HG03342 (cell line): ENCODE data around the gene RSBN1L.
"Not testable (repeated sequence)": the region's sequence is repeated elsewhere in the genome, so short reads cannot be mapped to it uniquely, and the experiment has no call there.

ENCODE experiments used
- ATAC-seq: cut with Tn5 transposase; IDR thresholded peaks from one replicate; pipeline ENCODE4 v1.9.1; 2021; ENCODE audit warnings: mild to moderate bottlenecking, moderate library complexity; ENCODE audit not compliant: unreplicated experiment

Gene RSBN1L

GRCh38 chr7:77765481-77765880, 69.2 kb downstream of the RSBN1L start:
- no peak for ATAC-seq

DNA sequence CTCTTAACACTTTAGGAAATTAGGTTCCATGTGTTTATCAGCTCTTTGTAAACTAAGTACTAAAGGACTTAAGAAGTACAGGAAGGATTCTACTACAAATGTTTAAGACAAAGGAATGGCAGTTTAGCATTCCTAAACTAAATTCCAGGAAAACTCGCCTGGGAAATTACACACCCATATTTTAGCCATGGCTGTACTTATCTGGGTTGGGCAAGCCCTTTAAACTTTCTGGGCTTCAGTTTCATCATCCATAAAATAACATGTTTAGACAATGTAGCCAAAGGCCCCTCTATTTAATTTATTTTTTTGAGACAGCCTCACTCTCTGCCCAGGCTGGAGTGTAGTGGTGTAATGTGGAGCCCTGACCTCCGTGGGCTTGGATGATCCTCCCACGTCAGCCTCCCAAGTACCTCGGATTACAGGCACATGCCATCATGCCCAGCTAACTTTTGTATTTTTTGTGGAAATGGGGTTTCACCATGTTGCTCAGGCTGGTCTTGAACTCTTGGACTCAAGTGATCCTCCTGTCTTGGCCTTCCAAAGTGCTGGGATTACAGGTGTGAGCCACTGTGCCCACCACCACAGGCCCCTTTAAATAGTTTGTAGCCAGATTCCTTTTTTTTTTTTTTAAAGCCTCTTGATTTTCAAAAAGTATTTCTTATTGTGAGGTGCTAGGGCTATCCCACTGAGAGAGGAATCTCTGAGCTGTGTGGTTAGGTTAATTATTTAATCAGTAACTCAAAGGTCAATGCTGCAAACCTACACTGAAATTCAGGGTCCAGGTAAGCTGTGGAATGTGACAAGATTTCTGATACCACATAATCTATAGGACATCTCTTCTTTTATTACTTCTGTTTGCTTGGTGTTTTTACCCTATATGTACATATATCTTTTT, 69.9 kb downstream of the RSBN1L start:
- no peak for ATAC-seq

DNA sequence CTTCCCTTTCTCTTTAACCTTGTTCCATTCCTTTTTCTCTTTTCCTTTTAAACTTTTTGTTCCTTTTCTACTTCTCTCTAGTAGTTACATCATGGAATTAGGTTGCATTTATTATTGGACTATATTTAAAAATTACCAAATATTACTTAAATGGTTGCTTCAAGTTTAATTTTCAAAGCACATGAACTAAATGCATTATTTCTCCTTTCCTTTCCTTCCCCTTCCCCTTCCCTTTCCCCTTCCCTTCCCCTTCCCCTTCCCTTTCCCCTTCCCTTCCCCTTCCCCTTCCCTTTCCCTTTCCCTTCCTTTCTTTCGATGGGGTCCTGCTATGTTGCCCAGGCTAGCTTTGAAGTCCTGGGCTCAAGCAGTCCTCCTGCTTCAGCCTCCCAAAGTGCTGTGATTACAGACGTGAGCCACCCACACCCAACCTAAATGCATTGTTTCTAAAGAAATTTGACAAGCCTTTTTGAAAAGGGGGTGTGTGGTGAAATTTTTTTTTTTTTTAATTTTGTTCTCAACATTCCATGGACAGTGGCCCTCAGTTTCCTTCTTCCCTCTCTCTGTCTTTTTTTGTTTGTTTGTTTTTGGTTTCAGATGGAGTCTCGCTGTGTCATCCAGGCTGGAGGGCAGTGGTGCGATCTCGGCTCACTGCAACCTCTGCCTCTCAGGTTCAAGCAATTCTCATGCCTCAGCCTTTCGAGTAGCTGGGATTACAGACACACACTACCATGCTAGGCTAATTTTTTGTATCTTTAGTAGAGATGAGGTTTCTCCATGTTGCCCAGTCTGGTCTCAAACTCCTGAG, 70.7 kb downstream of the RSBN1L start:
- ATAC-seq = no peak

- no peak for ATAC-seq
These were observed 74.1 kb downstream of the RSBN1L start for GRCh38 chr7:77770316-77770715.

DNA sequence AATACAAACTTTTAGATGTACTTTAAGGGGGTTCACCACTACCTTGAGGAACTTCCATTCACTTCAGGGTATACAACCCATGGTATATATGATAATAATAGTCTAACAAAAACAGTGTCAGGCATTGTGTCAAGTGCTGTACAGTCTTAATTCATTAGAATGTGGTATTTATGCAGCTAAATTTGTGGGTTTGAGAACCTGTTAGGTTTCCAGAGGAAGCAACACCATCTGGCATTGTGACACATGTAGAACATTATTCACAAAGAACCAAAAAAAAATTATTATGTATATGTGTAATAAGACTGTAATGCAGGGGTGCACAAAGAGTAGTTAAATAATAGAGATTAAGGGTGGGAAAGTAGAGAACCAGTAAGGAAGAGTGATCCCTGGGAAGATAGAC, 75.6 kb downstream of the RSBN1L start:
- ATAC-seq = no peak

DNA sequence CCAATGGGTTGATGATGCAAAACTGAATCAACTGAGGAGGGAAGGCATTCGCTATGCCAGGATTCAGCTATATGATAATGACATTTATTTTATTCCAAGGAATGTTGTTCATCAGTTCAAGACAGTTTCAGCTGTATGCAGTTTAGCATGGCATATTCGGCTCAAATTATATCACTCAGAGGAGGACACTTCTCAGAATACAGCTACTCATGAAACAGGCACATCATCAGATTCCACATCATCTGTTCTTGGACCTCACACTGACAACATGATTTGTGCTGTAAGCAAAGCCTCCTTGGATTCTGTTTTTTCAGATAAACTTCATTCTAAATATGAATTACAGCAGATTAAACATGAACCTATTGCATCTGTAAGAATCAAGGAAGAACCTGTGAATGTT, 82.3 kb downstream of the RSBN1L start:
- no peak for ATAC-seq

DNA sequence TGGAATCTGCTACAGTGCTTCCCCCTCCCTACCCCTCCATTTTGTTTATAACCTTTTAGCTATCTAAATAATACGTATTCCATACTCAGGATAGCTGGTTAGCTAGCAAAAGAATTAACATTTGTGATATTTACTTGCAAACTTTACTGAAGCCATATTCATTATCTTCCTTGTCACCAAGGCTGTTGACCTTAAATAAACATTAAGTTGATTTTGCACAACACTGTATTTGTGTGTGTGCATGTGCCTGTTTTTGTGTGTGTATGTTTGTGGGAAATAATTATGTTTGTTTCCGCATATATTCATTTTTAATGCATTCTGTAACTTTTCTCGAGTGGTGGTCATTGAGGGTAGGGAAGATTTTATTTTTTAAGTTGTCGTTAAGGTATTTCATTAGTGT, 86.1 kb downstream of the RSBN1L start:
- ATAC-seq = no peak

DNA sequence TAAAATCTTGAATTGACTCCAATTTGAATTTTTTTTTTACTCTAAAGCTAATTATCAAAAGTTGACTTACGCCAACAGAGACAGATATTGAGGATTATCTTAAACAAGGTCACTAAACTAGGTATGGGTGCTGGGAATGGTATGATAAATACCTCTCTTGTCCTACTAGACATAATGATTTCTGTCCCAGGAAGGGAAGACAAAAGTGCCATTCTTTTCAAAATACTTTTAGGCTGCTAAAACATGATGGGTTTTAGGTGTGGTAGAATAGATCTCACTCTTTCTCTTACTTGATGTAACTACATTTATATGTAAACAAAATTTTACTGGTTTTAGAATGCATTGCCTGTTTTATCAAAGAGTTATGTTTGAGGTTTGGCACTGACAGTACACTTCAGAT, 86.9 kb downstream of the RSBN1L start:
- ATAC-seq = no peak

- no peak for ATAC-seq
These were observed 87.3 kb downstream of the RSBN1L start for GRCh38 chr7:77783545-77783944.

DNA sequence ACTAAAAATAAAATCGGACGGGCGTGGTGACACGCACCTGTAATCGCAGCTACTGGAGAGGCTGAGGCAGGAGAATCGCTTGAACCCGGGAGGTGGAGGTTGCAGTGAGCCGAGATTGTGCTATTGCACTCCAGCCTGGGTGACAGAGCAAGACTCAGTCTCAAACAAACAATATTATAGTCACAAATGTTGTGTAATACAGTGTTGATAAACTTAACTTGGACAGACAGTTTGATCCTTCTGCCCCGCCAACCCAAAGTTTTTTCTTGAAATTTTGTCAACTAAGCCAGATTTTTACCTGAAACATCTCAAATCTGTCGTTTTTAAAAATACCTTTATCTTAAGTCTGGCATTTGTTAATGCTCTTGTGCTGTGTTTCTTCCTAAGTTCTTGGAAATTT, 88.2 kb downstream of the RSBN1L start:
- ATAC-seq = not testable (repeated sequence)

- no peak for ATAC-seq
These were observed 89.8 kb downstream of the RSBN1L start for GRCh38 chr7:77786018-77786417.

- no peak for ATAC-seq
These were observed 90.5 kb downstream of the RSBN1L start for GRCh38 chr7:77786741-77787140.

GRCh38 chr7:77788327-77788902, 92.2 kb downstream of the RSBN1L start:
- no peak for ATAC-seq

- ATAC-seq = no peak
These were observed 95.1 kb downstream of the RSBN1L start for GRCh38 chr7:77791336-77791735.

GRCh38 chr7:77791956-77792355, 95.7 kb downstream of the RSBN1L start:
- no peak for ATAC-seq

- no peak for ATAC-seq
These were observed 97.7 kb downstream of the RSBN1L start for GRCh38 chr7:77794000-77794399.

DNA sequence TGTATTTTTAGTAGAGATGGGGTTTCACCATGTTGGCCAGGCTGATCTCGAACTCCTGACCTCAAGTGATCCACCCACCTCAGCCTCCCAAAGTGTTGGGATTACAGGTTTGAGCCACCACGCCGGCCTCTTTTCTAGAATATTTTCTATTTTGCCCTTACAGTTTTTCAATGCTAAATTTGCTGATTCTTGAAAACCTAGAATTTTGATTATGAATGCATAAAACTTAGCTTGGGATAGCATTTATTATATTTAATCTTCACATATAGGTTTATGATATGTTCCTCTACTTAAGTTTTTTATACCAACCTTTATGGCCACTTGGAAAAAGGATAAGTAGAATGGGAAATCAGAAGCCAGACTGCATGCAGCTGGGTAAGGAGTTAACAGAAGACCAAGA, 99.8 kb downstream of the RSBN1L start:
- ATAC-seq = no peak

GRCh38 chr7:77796960-77797359, 100.7 kb downstream of the RSBN1L start:
- no peak for ATAC-seq

DNA sequence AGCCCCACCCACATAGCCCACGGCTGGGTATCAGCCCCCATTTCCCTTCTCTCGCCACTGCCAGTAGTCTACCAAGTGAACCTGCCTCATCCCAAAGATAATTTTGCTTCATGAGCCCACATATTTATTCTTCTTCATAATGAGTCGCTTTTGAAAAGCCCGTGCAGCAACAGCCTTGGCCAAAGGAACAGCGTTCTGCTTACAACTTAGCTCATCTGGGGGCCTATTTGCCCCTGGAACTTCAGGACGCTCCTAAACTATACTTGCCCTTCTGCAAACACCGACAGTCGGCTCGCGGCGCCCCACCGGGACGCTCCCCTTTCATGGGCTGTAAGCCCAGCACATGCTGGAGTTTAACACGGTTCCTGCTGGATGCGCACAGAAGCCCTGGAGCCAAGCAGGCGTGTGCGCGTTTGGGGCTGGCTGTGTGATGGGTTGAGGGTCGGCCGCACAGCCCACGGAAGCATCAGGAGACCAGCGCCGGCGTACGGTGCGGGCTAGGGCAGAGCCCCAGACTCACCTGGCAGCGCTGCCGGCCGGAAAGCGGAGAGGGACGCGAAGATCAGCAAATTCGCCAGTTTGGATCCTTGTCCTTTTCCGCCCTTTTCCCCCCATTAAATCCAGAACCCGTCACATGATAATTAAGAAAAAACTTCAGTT, 101.6 kb downstream of the RSBN1L start:
- peak; percentile 31 for ATAC-seq

- peak; percentile 90 for ATAC-seq
These were observed 102.3 kb downstream of the RSBN1L start, which contains the start of the genes PHTF2 and TMEM60 for GRCh38 chr7:77798394-77799077. Gene PHTF2 (plus strand): TSS chr7:77798773. Gene TMEM60 (minus strand): TSS chr7:77798434. CDS start chr7:77794373, 4,061 bp downstream.
